CD4-positive, alpha-beta T cell treated with Interleukin-10 for 1 hour (primary cell): ENCODE measurements around the gene MICB.
"Not testable (repeated sequence)": the region's sequence is repeated elsewhere in the genome, so short reads cannot be mapped to it uniquely, and the experiment has no call there.

Experiments used
- DNase-seq: peaks from one replicate; pipeline ENCODE4 v3.0.0-alpha.2; 2020

MICB gene

GRCh38 chr6:31497531-31498476 is at the start of gene MICB:
Gene MICB (plus strand): TSS chr6:31498145. CDS start chr6:31498194, 49 bp downstream.
- DNase-seq, result peak; percentile 89

DNA sequence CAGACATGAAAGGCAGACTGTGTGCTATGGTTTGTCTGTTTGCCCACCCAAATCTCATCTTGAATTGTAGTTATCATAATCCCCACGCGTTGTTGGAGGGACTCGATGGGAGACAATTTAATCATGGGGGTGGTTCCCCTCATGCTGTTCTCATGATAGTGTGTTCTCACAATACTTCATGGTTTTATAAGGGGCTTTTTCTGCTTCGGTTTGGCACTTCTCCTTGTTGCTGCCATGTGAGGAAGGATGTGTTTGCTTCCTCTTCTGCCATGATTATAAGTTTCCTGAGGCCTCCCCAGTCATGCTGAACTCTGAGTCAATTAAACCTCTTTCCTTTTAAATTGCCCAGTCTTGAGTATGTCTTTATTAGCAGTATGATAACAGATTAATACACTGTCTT is 47.2 kb upstream of the MICB start:
- no peak for DNase-seq

DNA sequence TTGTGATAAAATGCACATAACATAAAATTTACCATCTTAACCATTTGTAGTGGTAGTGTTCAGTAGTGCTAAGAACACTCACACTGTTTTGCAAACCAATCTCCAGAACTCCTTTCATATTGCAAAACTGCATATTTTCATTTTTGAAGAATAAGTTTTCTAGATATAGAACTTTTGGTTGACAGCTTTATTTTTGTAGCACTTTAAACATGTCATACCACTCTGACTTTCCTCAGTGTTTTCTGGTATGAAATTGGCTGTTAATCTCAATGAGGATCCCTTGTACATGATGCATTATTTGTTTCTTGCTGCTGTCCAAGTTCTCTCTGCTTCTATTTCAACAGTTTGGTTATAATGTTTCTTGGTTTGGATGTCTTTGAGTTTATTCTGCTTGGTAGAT is 45.1 kb upstream of the MICB start:
- DNase-seq, result no peak

DNA sequence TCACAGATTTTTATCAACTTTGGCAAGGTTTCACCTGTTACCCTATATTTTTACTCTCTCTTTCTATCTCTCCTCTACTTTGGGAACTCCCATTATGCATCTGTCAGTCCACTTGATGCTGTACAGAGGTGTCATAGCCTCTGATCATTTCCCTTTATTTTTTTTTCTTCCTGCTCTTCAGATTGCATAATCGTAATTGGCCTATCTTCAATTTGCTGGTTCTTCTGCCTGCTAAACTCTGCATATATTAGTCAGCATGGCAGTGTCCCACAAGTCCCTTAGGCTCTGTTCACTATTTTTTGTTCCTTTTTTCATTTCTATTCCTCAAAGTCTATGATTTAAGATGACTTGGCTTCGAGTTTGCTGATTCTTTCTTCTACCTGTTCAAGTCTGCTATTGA is 44.7 kb upstream of the MICB start:
- no peak for DNase-seq

GRCh38 chr6:31459864-31460263 is 38.1 kb upstream of the MICB start:
- DNase-seq, result not testable (repeated sequence)

DNA sequence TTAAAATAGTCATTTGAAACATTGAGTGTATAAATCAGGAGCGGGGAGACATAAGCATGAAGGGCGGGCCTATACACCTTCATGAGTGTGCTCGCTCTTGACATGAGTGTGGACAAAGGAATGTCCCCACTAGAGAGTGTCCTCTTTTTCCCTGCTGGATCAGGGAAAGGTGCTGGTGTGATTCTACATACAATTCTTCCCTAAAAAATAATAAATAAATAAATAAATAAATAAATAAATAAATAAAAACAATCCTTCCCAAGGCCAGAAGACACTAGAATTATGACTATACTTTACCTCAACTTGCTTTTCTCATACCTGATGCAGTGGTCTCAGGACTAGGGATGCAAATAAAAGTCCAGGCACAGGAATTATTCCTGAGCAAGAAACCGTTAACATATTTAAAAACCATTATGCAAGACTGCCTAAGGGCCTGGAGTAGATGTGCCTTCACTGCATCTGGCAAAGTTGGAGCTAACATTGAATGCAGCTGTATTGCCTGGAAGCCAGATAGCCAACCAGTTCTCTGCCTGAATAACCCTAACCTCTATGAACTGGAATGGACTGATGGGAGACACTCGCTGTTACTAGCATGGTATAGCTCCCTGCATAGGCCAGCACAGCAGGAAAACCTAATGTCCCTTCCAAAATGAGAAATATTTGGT is 37.5 kb upstream of the MICB start:
- DNase-seq, result no peak

- no peak for DNase-seq
These were observed 35.6 kb upstream of the MICB start for GRCh38 chr6:31462026-31462963.

DNA sequence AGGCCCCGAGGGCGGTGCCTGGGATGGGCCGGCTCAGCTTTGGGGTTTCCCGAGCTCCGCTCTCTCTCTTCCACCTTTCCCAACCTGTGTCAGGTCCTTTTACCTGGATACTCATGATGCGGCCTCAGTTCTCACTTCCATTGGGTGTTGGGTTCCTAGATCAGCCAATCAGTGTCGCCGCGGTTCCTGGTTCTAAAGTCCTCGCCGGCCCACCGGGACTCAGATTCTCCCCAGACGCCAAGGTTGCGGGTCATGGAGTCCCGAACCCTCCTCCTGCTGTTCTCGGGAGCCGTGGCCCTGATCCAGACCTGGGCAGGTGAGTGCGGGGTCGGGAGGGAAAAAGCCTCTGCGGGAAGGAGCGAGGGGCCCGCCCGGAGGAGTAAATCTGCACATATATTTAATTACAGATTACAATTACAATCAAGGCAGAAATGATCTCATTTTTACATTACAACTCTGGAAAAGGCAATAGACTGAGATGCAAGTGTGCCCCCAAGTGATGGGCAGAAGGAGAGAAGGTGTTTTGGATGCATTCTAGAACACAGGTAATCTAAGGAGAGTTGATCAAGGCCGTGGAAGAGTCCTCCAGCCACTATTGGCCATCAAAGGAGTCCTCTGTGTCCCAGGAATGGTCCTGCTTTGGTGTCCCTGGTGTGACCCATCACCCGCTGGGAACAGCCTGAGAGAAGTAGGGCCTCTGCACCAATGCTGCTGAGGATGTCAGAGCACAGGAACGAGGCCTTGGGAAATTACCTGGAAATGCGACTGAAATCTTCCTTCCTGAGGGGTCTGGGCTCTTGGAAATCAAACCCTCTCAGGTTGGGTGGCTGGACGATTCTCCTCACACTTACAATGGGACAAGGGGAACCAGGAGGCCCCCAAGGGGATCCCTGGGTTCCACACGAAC is 34.7 kb upstream of the MICB start:
- peak; percentile 98 for DNase-seq

DNA sequence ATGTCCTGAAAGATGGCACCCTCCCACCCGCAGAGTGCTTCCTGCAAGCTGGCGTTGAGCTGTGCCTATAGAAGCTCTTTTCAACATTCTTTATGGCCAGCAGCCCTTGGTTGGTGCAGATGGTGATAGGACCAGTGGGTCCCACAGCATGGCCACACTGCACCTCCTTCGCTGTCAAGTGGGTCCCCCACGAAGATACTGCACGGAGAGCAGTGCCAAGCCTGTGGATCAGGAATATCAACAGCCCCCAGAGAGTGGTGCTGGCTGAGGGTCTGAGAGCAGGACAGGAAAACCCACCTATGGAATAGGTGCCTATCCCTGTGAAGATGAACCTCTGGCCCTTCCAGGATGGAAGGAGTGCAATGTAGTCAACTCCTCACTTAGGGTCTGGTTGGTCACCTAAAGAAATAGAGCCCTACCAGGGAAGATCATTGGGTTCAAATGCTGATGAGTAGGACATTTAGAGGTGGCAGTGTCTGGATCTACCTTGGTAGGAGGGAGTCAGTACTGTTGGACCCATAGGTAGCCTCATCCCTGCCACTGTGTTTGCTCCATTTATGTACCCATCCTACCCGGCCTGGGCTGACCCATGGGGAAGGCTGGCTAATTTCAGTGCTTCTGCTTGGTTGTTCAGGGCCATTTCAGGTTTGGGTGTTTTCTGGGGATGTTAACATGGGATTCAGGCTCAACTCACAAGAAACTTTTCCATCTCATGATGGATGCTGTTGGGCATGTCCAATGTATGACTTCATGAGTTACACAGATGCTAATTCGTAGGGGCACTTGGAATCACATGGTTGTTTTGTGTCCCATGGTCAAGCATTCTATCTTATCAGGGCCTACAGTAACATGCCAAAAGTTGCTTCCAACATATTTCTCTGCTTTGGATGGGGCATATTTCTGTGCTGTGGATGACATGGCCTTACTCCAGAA is 33.4 kb upstream of the MICB start:
- peak; percentile 31 for DNase-seq

DNA sequence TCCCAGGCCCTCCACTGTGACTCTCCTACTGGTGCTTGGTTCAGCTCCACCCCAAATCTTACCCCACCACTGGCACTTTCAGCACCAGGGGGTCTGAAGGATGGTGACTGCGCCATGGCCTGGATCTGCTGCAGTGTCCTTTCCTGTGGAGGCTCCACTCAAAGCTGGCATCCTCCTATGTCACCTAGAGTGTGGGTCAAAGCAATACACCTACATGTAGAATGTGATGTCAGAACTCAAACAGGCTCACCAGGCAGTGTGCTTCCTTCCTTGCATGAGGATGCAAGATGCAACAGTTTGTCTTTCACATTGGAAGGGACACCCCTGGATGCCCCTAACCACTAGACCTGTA is 32.8 kb upstream of the MICB start:
- DNase-seq, result peak; percentile 45

GRCh38 chr6:31465718-31466117 is 32.2 kb upstream of the MICB start:
- peak; percentile 49 for DNase-seq

GRCh38 chr6:31466466-31466865 is 31.5 kb upstream of the MICB start:
- DNase-seq, result peak; percentile 27

GRCh38 chr6:31467151-31467550 is 30.8 kb upstream of the MICB start:
- DNase-seq, result no peak

DNA sequence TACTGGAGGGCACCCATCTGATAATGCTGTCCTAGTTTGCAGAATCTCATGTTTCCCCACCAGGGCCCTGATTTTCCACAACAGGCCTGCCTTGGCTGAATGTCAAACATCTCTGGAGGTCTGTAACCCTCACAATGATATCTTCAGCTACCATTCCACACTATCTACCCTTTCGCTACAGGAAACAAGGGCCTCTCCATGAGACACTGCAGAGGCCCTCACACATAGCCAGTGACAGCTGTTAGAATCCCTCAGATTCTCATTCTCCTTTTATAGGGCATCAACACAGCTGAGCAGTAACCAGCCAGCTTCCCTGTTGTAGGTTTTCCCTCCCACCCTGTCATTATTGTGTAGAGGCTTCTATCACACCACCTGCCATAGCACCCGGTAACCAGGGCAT is 29.6 kb upstream of the MICB start:
- DNase-seq, result no peak

DNA sequence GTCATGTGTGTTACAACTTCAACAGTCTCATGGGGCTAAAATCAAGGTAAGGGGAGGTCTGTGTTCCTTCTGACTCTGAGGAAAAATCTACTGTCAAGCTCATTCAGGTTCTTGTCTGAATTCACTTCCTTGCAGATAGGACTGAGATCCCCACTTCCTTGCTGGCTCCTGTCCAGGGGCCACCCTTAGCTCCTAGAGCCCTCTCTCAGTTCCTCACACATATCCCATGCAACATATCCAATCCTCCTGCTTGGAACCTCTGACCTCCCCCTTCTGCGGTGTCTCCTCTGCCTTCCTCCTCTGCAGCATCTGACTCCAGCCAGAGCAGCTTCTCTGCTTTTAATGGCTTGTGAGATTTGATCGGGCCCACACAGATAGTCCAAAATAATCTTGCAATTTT is 27.1 kb upstream of the MICB start:
- no peak for DNase-seq

- DNase-seq, result no peak
These were observed 26.2 kb upstream of the MICB start for GRCh38 chr6:31471711-31472110.

DNA sequence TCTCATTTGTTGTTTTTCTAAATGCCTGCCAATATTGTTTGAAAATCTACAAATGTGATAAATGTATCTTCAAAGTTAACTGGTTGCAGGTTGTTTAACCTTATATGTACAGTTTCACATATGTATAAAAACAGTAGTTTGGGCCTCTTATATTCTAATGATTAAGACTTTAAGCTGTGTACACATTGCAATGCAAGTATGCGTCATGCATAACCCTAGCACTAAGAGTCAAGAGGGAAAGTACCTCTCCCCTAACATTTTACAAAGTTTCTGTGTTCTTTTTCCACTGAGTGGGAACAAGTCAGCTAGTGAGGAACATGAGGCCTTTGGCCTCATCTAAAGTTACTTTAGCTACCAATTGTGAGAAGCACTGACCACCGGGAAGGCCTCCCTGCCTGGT is 25.7 kb upstream of the MICB start:
- DNase-seq, result no peak

DNA sequence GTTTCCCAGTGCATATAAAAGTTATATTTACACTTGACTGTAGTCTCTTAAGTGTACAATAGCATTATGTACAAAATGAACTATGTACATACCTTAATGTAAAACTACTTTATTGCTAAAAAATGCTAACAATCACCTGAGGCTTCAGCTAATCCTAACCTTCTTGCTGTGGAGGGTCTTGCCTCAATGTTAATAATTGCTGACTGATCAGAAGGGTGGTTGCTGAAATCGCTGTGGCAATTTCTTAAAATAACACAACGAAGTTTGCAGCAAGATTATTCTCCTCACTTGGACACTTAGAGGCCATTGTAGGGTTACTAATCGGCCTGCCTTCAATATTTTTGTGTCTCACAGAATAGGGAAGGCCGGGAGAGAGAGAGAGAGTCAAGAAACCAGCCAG is 24.7 kb upstream of the MICB start:
- DNase-seq, result no peak

- DNase-seq, result no peak
These were observed 23.9 kb upstream of the MICB start for GRCh38 chr6:31473780-31474761.

DNA sequence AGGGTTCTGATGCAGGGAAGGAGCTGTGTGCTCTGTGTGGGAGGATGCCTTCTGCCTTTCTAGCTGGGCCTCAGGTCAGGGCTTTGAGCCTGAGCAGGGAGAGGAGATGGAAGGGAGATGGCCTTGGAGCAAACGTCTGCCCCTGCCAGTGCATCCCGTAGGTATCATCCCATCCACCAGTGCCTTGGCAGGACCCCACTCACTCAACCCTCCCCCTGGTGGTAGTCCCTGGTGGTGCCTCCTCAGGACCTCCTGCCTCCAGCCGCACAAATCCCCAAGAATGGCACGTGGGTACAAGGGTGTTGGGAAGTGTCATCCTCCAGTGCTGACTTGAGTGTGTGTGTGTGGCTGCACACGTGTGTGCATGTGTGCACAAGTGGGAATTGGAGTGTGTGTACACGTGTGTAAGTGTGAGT is 23.1 kb upstream of the MICB start:
- peak; percentile 37 for DNase-seq
